Pancreas (tissue), 10 donors: ENCODE measurements around the gene SMIM10L1. TPM values are rescaled to one million over a fixed set of nuclear protein-coding genes. Genes with fewer than 3 reads are reported as not detected.

Experiments
- ATAC-seq, 4 donors: fragments of 200-7000 bp; cut with Tn5 transposase; one replicate each; pipeline versions ENCODE4 v1.8.0 to v1.9.1; 2020; ENCODE audit warnings: mild to moderate bottlenecking in 4 of 4, moderate library complexity in 4 of 4
- DNase-seq, 6 donors: peaks; one replicate each; pipeline ENCODE4 v3.0.0-alpha.2; 2020
- FAIRE-seq: peaks from 2 replicates; lab custom pipeline; 2012; peaks lifted over from hg19 to GRCh38; lab: Jason Lieb, UNC
- H3K27ac ChIP-seq, 4 donors: fragments of 200-600 bp; sonication (generic); 1 replicate in 3 of 4; 2 replicates in 1 of 4; pipeline versions ENCODE4 v1.5.0 to v1.8.0; 2020
- H3K27me3 ChIP-seq, 4 donors: fragments of 200-600 bp; one replicate each; pipeline ENCODE4 v1.8.0; 2021
- H3K36me3 ChIP-seq, 3 donors: fragments of 200-600 bp; sonication (generic) in 1 of 3; one replicate each; pipeline versions ENCODE4 v1.5.0 to v1.8.0; 2020 to 2021
- H3K4me1 ChIP-seq, 3 donors: fragments of 200-600 bp; one replicate each; pipeline ENCODE4 v1.8.0; 2021
- H3K4me3 ChIP-seq, 4 donors: fragments of 200-600 bp; sonication (generic) in 2 of 4; one replicate each; pipeline versions ENCODE4 v1.5.0 to v1.8.0; 2020 to 2021
- H3K9me3 ChIP-seq, 4 donors: fragments of 200-600 bp; one replicate each; pipeline ENCODE4 v1.8.0; 2021
- WGBS, 2 donors: extraction: QIAGEN DNeasy Blood & Tissue Kit; methylation state at CpG; one replicate each; pipeline ENCODE4 v1.1.7; 2013; 5-methylcytosine and 5-hydroxymethylcytosine counted together
- intact Hi-C, 3 donors: fragments of 100-400 bp; cut with DNase I; formaldehyde crosslinking; loops; one replicate each; pipeline versions ENCODE4 v1.11.1 to v1.14.2; 2022
- polyA plus RNA-seq, 2 donors: library from polyadenylated mRNA; stranded (reverse); fragments of 200-250 nt; gene quantifications; one replicate each; pipeline ENCODE4 v1.2.3, GENCODE V29; 2013
- total RNA-seq, 6 donors: library from RNA; stranded (reverse); fragmentation: NEBNext Ultra II Directional in 4 of 6; extraction: Animal tissue kit (Norgen Biotek cat#: 25700) in 4 of 6; gene quantifications; one replicate each; pipeline versions ENCODE4 v1.2.1 to v1.2.4, GENCODE V29; 2021 to 2023
- TF ChIP-seq, protein P1 (sequence below), 4 donors: fragments of 200-600 bp; sonication (generic) in 3 of 4; IDR thresholded peaks; one replicate each; pipeline versions ENCODE4 v1.5.0 to v1.8.0; 2021; ENCODE audit warnings: antibody characterized with exemption in 4 of 4
- donor health status: healthy with polysubstance abuse.
- donor health status: DM: no; HTN: no; CAD: no; lungs with moderate emphysema.
- donor health status: DM: no; HTN: no; CAD: no.
- donor health status: control.
- donor health status: control.
- donor health status: Bipolar disorder and iron deficiency.
- donor health status: DM: yes; HTN: yes; CAD: no.
- donor health status: DM: no; HTN: no; CAD: no.
- donor health status: DM: no; HTN: no; CAD: no.
- donor health status: DM: yes; HTN: yes; CAD: no.

The SMIM10L1 gene
- total and polyA plus RNA-seq, 8 donors: 1.9 to 6.4 (median 3.8) TPM

DNA sequence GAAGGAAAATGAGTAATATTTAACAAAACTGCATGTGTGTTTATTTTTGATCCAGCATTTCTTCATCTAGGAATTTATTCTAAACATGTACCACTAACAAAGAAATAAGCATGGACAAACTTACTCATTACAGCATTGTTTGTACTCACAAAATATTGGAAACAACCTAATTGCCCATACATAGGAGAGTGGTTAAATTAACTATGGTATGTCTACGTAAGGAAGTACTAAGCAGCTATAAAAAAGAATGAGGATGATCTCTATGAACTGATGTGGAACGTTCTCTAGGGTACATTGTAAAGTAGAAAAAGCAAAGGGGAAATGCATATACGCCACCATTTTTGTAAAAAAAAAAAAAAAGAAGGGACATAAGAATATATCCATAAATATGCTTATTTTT, 33.2 kb downstream of the SMIM10L1 start:
- no peak for ATAC-seq
- no peak for FAIRE-seq
- Histone ChIP-seq H3K27me3 (no peaks in the 10 kb centered on the region), H3K27ac (no peak overlapping the region), H3K9me3 (no peaks in the 10 kb centered on the region), H3K4me3 (no peak overlapping the region), H3K36me3 (no peaks in the 10 kb centered on the region), H3K4me1 (no peaks in the 10 kb centered on the region)
- DNase-seq: no peak
- intact Hi-C loops: no loop called here
- TF ChIP-seq, protein P1, sequence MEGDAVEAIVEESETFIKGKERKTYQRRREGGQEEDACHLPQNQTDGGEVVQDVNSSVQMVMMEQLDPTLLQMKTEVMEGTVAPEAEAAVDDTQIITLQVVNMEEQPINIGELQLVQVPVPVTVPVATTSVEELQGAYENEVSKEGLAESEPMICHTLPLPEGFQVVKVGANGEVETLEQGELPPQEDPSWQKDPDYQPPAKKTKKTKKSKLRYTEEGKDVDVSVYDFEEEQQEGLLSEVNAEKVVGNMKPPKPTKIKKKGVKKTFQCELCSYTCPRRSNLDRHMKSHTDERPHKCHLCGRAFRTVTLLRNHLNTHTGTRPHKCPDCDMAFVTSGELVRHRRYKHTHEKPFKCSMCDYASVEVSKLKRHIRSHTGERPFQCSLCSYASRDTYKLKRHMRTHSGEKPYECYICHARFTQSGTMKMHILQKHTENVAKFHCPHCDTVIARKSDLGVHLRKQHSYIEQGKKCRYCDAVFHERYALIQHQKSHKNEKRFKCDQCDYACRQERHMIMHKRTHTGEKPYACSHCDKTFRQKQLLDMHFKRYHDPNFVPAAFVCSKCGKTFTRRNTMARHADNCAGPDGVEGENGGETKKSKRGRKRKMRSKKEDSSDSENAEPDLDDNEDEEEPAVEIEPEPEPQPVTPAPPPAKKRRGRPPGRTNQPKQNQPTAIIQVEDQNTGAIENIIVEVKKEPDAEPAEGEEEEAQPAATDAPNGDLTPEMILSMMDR (IDR thresholded peaks at IDR 0.05): no peak
- WGBS, 2 donors: 91 to 93% methylated on average over 3 of the region's 3 CpGs

DNA sequence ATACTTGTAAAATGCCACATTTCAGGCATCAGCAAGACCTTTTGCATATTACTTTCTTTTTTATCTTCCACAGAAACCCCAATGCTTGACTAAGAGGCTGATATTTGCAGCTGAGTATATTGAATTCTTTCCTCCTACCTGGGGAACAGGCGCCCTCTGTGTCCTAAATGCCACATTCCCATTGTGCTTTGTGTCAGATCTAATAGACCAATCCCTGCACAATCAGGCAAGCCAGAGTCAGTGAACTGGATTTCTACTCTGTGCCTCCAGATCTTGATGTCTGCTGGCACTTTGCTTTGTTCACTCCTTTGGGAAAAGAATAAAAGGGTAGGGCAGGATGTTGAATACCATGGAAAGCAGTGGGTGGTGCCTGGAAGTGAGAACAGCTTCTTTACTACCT, 38.1 kb downstream of the SMIM10L1 start:
- H3K4me1 ChIP-seq: no peaks in the 10 kb centered on the region
- H3K36me3 ChIP-seq: no peaks in the 10 kb centered on the region
- no peak for ATAC-seq
- intact Hi-C loops: no loop called here
- no peak overlapping the region for H3K27ac ChIP-seq
- H3K9me3 ChIP-seq: no peaks in the 10 kb centered on the region
- TF ChIP-seq, protein P1 (IDR thresholded peaks at IDR 0.05): no peak
- no peaks in the 10 kb centered on the region for H3K27me3 ChIP-seq
- WGBS, 2 donors: 43 to 67% methylated on average over 1 of the region's 1 CpG
- FAIRE-seq: no peak
- DNase-seq: no peak
- H3K4me3 ChIP-seq: no peak overlapping the region

Other genes starting within 250 kb of the SMIM10L1 start
- not detected for gene PRH2, start 242.0 kb upstream of the SMIM10L1 start, total RNA-seq
- under 1 TPM in 1 of 2 donors, not detected in 1; 0.42 TPM for gene PRH2, start 242.0 kb upstream of the SMIM10L1 start, polyA plus RNA-seq
- gene TAS2R14, start 231.9 kb upstream of the SMIM10L1 start, total RNA-seq: 1 to 10 TPM in 1 of 6 donors, under 1 TPM in 5; 0.83 to 1.7 (median 0.88) TPM
- 1 to 10 TPM in 1 of 2 donors, under 1 TPM in 1; 0.91 to 1.5 TPM for gene TAS2R14, start 231.9 kb upstream of the SMIM10L1 start, polyA plus RNA-seq
- under 1 TPM; 0.40 to 0.74 (median 0.60) TPM for gene TAS2R50, start 184.3 kb upstream of the SMIM10L1 start, total RNA-seq
- gene TAS2R50, start 184.3 kb upstream of the SMIM10L1 start, polyA plus RNA-seq: not detected
- gene TAS2R20, start 172.9 kb upstream of the SMIM10L1 start, total RNA-seq: under 1 TPM; 0.42 to 0.98 (median 0.76) TPM
- under 1 TPM in 1 of 2 donors, not detected in 1; 0.35 TPM for gene TAS2R20, start 172.9 kb upstream of the SMIM10L1 start, polyA plus RNA-seq
- 1 to 10 TPM in 3 of 6 donors, under 1 TPM in 3; 0.76 to 2.0 (median 1.2) TPM for gene TAS2R19, start 148.6 kb upstream of the SMIM10L1 start, total RNA-seq
- under 1 TPM; 0.19 to 0.28 TPM for gene TAS2R19, start 148.6 kb upstream of the SMIM10L1 start, polyA plus RNA-seq
- gene TAS2R31, start 139.8 kb upstream of the SMIM10L1 start, total RNA-seq: 1 to 10 TPM in 5 of 6 donors, under 1 TPM in 1; 0.85 to 2.9 (median 1.6) TPM
- under 1 TPM; 0.23 TPM for gene TAS2R31, start 139.8 kb upstream of the SMIM10L1 start, polyA plus RNA-seq
- gene TAS2R46, start 108.9 kb upstream of the SMIM10L1 start, total RNA-seq: under 1 TPM; 0.43 to 0.61 (median 0.55) TPM
- not detected for gene TAS2R46, start 108.9 kb upstream of the SMIM10L1 start, polyA plus RNA-seq
- gene TAS2R43, start 78.9 kb upstream of the SMIM10L1 start, total RNA-seq: under 1 TPM in 4 of 6 donors, not detected in 2; 0.17 to 0.28 (median 0.22) TPM
- under 1 TPM in 1 of 2 donors, not detected in 1; 0.16 TPM for gene TAS2R43, start 78.9 kb upstream of the SMIM10L1 start, polyA plus RNA-seq
- 1 to 10 TPM in 5 of 6 donors, under 1 TPM in 1; 0.98 to 2.6 (median 1.5) TPM for gene TAS2R30, start 36.5 kb upstream of the SMIM10L1 start, total RNA-seq
- not detected for gene TAS2R30, start 36.5 kb upstream of the SMIM10L1 start, polyA plus RNA-seq
- not detected for gene TAS2R42, start 15.7 kb downstream of the SMIM10L1 start, total RNA-seq
- gene TAS2R42, start 15.7 kb downstream of the SMIM10L1 start, polyA plus RNA-seq: not detected
- gene PRB3, start 98.5 kb downstream of the SMIM10L1 start, total RNA-seq: not detected
- gene PRB3, start 98.5 kb downstream of the SMIM10L1 start, polyA plus RNA-seq: not detected
- gene PRB4, start 139.2 kb downstream of the SMIM10L1 start, total RNA-seq: not detected
- gene PRB4, start 139.2 kb downstream of the SMIM10L1 start, polyA plus RNA-seq: not detected
- gene PRB2, start 224.4 kb downstream of the SMIM10L1 start, total RNA-seq: not detected
- not detected for gene PRB2, start 224.4 kb downstream of the SMIM10L1 start, polyA plus RNA-seq